GDM1 (cell line): ENCODE measurements around the gene UNC5B.

ENCODE experiments used
- DNase-seq: peaks from one replicate; lab custom pipeline; 2025; lab: John Stamatoyannopoulos, UW

UNC5B gene

GRCh38 chr10:71344154-71344925, 132.0 kb downstream of the UNC5B start:
- DNase-seq, result no peak

DNA sequence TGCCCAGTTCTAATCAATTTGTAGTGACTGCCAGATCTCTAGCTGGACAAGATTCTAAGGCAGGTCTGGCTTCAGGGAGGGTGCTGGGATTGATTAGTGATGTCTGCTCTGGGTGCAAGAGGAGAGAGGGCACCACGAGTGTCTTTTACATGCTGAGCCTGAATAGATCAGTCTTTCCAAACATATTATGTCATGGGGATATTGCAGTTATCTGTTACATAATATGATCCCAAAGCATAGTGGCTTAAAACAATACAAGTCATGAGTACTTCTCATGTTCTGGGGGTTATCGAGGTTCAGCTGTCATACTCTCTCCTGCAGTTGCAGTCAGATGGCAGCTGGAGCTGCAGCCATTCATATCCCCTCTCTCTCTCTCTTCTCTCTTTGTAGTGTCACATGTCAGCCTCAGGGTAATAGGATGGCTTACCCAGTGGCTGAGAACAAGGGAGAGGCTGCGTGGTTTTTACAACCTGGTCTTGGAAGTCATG, 132.7 kb downstream of the UNC5B start:
- no peak for DNase-seq

- DNase-seq, result no peak
These were observed 133.3 kb downstream of the UNC5B start for GRCh38 chr10:71345694-71346093.

GRCh38 chr10:71346731-71347130, 134.4 kb downstream of the UNC5B start:
- DNase-seq, result no peak

DNA sequence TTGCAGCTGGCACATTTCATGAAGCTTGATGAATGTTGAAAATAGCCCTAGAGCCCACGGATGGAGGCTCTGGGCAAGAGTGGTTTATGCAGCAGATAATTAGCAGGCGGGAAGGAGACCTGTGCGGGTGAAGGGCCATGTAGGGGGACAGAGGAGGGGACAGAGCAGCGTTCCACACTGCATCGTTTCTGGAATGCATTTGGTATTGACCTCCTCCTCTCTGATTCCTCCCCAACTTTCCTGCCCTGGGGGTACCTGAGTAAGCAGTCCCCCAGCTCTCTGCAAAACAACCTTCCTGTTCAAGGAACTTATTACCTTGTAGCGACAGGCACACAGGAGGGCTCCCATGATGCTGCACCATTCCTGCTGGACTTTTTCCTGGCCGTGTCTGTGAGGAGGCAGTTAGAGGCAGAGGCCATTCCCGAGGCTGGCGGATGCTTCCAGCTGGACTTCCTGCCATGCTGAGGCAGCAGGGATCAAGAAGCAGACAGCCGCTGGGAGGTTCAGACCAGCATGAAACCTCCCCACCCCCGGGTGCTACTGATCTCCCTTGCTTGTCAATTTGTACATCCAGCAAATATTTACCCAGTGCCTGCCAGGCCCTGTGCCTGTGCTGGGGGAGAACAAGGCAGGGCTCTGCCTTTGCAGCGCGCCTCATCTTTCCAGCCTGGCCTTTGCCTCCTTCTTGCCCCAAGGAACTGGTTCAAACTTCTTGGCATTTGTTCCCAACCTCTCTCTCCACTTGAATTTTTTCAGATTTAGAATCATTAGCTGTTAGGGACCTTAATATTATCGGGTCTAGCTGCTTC, 135.4 kb downstream of the UNC5B start:
- DNase-seq, result no peak

- DNase-seq, result no peak
These were observed 136.5 kb downstream of the UNC5B start for GRCh38 chr10:71348850-71349249.

- DNase-seq, result no peak
These were observed 137.0 kb downstream of the UNC5B start for GRCh38 chr10:71349406-71349805.

- no peak for DNase-seq
These were observed 138.7 kb downstream of the UNC5B start for GRCh38 chr10:71351087-71351486.

DNA sequence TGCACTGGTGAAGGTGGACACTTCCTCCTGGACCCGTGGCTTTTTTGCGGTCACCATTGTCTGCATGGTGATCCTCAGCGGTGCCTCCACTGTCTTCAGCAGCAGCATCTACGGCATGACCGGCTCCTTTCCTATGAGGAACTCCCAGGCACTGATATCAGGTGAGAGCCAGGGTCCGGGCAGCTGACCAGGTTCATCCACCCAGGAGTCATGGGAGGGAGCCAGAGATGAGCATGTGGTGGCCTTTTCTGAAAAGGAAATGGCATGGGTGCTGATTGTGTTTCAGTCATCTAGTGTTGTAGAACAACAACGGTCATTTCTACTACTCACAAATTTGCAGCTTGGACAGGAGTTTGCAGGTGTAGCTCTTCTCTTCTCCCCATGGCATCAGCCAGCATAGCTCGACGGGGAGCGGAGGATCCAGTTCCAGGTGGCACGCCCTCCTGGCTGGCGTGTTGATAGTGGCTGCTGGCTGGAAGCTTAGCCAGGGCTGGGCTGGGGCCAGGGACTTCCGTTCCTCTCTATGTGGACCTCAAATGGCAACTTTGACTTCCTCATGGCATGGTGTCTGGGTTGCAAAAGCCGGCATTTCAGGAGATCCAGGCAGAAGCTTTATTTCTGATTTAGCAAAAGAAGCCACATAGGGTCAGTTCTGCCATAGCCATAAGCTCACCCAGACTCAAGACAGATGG, 139.4 kb downstream of the UNC5B start:
- no peak for DNase-seq
